ENCODE measurements around the gene IL23R.

DNA sequence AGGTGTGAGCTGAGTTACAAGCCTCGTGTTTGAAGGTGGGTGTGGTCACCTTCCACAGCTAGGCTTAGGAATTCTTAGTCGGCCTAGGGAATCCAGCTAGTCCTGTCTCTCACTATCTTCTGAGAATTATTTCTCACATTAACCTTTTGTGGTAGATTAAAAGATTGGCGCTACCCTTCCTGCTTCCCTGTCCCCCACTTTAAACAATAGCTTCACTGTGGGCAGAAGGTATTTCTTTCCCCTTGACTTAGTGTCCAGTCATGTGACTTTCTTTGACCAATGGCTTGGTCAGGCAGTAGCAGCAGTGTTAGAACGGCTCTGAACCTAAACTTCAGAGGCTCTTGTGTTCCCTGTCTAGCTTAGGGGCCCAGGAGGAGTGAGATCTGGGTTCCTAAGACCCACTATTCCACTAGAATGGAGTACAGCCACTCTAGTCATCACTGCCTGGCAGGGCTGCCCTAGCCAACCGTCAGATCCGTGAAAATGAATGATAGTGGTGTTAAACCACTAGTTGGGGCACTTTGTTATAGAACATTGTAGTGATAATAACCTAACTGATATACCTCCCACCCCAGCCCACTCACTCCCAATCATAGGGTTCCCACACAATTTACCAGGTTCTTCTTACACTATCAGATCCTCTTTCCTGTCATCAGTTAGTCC, 17.6 kb upstream of the IL23R start:
- TF ChIP-seq CTCF (IDR thresholded peaks at IDR 0.05) (no peak), REST (IDR thresholded peaks at IDR 0.05; ENCODE audit: insufficient read depth in 1 of 2, low read depth in 2 of 2, low read length in 1 of 2) (no peak), POLR2AphosphoS5 (IDR thresholded peaks at IDR 0.05; ENCODE audit: low read depth, low read length) (no peak), TCF7L2 (IDR thresholded peaks at IDR 0.05; ENCODE audit: low read depth, low read length) (no peak)
